GM18505 (cell line): ENCODE data around the gene BCO1.
"Not testable (repeated sequence)": the region's sequence is repeated elsewhere in the genome, so short reads cannot be mapped to it uniquely, and the experiment has no call there.

Experiments
- ATAC-seq: cut with Tn5 transposase; IDR thresholded peaks from one replicate; pipeline ENCODE4 v1.9.1; 2021; ENCODE audit not compliant: unreplicated experiment
- POLR2A ChIP-seq: IDR thresholded peaks from 4 replicates; pipeline ENCODE4 v1.6.1; 2011; ENCODE audit warnings: borderline replicate concordance; ENCODE audit not compliant: insufficient read depth, insufficient read length; ENCODE audit errors: extremely low read depth

The BCO1 gene

DNA sequence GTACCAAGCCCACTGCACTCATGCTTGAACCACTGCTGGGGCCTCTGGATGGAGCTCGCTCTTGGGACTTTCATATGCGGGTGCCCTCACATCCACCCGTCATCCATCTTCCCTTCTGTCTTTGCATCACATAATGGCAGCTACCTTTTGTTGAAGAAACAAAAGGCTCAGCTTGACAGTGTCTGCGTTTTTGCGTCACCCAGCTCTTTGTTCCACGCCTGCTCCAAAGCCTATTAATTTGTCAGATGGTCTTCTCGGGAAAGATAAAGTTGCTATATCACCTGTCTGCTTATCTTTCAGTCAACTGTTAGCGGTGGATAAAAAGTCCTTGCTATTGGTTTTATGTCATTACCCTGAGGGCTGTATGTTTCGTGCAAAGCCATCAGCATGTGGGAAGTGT is 18.1 kb upstream of the BCO1 start:
- no peak for TF ChIP-seq POLR2A
- no peak for ATAC-seq

DNA sequence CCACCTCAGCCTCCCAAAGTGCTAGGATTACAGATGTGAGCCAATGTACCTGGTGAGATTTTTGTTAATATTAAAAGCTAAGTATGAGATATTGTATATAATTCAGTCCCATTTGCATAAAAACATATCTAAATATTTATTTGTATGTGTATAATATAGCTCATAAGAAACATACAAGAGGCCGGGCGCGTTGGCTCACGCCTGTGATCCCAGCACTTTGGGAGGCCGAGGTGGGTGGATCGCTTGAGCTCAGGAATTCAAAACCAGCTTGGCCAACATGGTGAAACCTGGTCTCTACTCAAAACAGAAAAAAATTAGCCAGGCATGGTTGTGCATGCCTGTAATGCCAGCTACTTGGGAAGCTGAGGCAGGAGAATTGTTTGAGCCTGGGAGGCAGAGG is 16.8 kb upstream of the BCO1 start:
- no peak for ATAC-seq
- no peak for TF ChIP-seq POLR2A

DNA sequence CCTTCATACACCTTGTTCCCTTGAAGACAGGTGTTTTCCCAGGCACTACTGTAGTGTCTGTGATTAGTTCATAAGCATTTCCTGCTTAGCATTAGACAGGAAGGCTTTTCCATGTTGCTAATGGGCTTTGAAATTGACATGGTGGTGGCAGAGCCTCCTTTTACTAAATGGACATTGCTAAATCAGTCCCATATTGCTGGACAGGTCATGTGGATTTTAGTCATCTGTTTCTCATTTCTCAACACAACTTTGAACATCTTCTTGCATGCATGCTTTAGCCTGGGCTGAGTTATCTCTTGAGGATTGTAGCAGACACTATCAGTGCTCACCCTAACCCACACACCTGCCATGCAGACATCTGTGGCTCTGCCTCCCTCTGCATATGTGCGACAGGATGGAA is 13.7 kb upstream of the BCO1 start:
- no peak for TF ChIP-seq POLR2A
- ATAC-seq = no peak

DNA sequence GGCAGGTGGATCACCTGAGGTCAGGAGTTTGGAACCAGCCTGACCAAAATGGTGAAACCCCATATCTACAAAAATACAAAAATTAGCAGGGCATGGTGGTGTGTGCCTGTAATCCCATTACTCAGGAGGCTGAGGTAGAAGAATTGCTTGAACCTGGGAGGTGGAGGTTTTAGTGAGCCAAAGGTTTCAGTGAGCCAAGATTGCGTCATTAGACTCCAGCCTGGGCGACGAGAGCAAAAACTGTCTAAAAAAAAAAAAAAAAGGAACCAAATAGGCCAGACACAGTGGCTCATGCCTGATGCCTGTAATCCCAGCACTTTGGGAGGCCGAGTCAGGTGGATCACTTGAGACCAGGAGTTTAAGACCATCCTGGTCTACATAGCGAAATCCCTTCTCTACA is 12.8 kb upstream of the BCO1 start:
- not testable (repeated sequence) for ATAC-seq

DNA sequence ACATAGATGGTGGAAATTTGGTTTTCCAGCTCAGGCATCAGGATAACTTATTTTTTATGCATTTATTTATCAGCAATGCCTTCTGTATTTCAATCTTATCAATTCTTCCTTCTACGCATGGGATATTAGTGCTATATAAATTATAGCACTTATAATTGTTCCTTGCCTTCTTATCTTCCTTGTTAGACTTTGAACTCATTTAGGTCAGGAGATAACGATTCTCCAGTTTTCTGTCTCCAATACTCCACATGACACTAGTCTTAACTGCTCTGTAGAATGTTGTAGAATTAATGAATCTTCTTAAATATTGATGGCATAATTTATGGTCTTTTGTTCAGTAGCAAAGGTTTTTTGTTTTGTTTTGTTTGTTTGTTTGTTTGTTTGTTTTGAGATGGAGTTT is 10.7 kb upstream of the BCO1 start:
- no peak for TF ChIP-seq POLR2A
- ATAC-seq = no peak

DNA sequence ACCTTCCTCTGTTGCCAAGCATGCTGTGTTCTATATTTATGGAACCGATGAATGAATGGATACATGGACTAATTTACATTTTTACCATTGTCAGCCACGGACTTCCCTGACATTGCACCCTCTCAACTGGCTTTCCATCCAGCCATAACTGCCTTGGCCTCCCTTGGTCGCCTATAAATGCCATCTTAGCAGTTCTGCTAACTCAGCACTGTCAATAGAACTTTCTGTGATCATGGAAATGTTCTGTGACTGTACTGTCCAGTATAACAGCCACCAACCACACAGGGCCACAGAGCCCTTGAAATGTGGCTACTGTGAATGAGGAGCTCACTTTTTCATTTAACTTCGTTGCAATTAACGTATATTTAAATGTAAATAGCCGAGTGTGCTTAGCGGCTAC is 8.7 kb upstream of the BCO1 start:
- no peak for TF ChIP-seq POLR2A
- ATAC-seq = no peak

DNA sequence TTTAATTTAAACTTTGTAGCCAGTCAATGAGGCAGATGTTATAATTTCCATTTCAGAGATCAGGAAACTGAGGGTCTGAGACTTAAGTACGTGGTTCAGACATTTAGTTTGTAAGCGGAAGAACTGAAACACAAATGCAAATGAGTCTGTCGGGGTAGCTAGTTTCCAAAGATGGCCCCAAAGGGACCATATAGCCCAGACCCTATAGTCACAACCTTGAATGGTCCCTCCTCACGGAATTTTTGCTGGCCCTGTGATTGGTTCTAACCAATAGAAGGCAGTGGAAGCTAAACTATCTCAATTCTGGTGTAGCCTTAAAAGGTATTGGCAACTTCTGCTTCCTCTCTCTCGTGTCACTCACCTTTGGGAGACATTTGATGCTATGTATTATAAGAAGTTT is 7.5 kb upstream of the BCO1 start:
- no peak for ATAC-seq
- TF ChIP-seq POLR2A = no peak

DNA sequence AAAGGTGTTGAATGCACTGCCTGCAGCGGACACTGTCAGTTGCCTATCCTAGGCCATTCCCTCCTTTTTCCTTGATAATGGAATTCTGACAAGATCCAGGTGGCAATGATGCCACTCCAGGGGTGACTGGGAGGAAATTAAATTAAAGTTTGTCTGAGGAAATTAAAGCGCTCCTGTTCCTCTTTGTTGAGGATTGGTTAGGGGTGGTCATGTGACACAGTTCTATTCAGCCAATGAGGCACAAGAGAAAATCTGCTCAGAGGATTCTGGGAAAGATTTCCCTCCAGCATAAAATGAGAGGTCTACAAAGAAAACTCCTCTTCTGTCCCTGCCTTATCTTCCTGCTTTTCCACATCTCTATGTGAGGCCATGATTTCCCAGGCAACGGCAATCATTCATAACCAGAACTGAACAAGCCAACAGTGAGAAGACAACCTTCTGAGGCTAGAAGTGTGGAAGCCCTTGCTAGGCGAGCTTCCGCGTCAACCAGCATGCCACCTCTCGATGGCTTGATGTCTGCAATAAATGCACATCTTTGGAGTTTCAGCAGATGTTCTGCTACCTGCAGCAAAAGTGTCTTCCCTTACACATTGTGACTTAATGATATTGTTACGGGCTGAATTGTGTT is 5.6 kb upstream of the BCO1 start:
- ATAC-seq = no peak

DNA sequence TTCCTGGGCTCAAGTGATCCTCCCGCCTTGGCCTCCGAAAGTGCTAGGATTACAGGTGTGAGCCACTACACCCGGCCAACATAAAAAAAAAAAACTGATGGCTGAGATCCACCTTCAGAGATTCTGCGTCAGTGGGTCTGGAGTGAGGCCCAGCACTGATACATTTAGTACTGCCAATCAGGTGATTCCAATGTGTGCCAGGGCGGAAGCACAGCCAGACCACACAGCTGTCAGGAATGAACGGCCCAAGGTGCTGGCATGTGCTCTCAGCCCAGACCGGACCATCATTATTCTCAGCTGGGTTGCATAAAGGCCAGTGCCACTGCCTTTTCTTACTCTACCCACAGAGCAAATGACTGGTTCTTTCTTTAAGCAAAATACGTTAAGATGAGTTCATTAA is 1.2 kb upstream of the BCO1 start:
- ATAC-seq = no peak
- TF ChIP-seq POLR2A = no peak

More for the DNA sequence above, 5.6 kb upstream of the BCO1 start:
- no peak for TF ChIP-seq POLR2A

DNA sequence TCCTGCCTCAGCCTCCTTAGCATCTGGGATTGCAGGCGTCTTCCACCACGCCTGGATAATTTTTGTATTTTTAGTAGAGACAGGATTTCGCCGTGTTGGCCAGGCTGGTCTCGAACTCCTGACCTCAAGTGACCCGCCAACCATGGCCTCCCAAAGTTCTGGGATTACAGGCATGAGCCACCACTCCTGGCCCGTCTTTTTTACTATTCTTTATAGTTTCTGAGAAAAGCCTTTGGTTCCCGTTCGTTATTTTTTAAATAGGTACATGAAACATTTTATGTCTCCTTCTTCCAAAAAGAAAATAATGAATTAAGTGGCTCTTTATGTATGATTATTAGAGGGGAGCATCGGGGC is 570 bp upstream of the BCO1 start:
- no peak for ATAC-seq
- TF ChIP-seq POLR2A = no peak

DNA sequence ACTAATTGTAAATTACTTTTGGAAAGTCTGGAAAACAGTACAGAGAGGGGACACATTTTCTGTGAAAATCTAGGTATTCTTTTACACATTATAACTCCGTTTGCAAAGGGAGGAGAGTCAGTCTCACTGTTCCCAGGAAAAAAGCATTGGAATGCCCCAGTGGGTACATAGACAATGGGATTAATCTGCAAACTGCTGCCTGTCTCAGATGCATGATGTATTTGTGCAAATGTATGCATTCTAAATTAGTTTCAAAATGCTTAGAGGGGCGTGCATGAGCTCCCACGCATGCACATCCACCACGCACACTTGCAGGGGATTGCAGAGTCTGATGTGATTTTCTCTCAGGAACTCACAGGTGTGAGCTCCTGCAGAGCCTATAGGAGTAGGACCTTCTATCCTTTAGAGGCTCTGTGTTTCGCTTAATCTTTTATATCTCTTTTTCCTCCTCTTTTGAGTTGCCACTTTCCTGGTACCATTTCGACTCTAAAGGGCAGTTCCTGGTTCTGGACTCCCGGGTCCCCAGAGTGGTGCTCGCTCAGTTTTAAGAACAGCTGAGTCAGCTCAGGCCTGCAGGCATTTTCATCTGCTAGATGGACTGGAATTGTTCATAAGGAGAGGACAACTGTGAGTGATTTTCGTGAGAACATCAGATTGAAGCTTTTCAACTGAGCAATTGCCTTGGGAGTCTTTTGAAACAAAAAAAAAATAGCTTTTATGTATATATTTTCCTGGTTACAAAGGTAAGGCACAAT is 1.1 kb downstream of the BCO1 start:
- no peak for TF ChIP-seq POLR2A

DNA sequence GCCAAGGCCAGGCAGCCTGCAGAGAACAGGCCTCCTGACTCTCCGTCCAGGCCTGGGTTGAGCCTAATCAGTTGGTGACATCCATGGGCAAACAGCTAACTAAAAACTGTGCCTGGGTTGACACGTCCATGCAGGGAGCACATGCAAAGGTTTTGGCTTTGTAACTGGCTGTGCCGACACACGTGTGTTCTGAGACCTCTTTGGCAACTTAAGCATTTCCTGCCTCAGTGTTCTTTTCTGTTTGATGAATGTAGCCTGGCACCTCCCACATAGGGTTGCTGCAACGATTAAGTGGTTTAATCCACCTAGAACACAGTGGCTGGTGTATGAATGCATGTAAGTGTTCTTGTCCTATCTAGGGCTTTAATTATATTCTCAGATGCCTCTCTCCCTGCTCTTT is 3.2 kb downstream of the BCO1 start:
- TF ChIP-seq POLR2A = no peak
- no peak for ATAC-seq

More for the DNA sequence above, 1.1 kb downstream of the BCO1 start:
- no peak for ATAC-seq

DNA sequence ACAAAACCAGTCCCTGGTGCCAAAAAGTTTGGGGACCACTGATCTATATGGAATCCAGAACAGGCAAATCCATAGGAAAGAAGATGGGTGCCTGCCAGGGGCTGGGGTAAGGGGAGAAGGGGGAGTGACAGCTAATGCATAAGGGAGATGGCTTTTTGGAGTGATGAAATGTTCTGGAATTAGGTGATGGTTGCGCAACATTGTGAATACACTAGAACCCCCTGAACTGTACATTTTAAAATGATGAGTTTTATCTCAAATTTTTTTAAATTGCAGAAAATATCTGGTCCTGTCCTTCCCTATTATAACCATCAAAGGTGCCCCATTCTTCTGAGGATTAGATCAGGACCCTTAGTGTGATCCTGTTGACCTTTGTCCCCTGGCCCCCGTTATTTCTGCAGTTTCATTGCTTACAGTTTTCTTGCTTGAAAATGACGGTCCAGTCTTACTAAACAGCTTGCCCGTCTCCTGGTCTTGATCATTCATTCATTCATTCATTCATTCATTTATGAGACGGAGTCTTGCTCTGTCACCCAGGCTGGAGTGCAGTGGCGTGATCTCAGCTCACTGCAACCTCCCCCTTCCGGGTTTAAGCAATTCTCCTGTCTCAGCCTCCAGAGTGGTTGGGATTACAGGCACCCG is 4.6 kb downstream of the BCO1 start:
- no peak for TF ChIP-seq POLR2A
- no peak for ATAC-seq

DNA sequence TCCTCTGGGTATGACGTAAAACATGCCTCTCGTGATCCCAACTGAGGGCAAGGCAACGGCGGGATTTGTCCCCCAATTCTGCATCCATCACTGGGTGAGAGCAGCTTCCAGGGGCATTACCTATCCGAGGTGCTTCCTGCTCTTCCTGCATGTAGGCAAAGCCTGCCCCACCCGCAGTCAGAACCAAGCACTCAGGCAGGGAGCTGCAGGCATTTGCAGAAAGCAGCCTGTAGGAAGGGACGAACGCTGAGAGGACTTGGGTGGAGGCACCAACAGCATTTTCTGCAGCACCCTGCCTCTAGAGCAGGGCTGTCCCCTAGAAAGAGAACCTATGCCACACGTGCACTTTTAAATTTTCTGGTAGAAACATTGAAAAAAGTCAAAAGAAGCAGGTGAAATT is 5.5 kb downstream of the BCO1 start:
- TF ChIP-seq POLR2A = no peak
- no peak for ATAC-seq
